ENCODE measurements around the gene TRMT2B. TPM values are rescaled to one million over a fixed set of nuclear protein-coding genes. Genes with fewer than 3 reads are reported as not detected.

The TRMT2B gene
- polyA plus RNA-seq, 1 donor from 2014 or later, result 6.8 TPM

DNA sequence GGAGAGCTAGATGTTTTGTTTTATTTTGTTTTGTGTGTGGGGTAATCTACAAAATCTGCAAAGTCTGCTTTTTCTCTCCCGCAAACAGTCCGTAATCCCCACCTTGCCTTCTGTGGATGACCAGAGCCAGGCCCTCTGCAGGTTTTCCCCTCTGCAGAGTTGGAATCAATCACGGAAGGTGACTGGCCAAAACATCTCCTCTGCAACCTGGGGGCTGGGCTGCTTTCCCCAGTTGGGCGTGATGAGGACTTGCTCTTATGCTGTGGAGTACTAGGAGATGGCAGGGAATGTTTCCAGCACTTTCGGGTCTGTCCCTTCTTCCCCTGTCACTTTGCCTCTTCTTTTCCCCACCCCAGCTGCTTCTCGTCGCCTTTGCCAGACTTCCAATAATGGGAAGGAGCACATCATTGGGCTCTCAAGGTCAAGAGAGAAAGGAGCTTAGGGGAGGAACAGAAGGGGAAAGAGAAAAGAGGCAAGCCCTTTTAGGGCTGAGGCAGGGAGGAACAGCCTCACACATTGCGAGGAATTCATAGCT, 27.9 kb upstream of the TRMT2B start:
- Histone ChIP-seq H3K27me3 (ENCODE audit: insufficient read depth, low read depth, low read length) (no peaks in the 10 kb centered on the region), H3K27ac (ENCODE audit: low read length) (peak overlapping the region; percentile 74), H3K4me2 (ENCODE audit: low read length) (no peak overlapping the region), H4K20me1 (ENCODE audit: insufficient read depth) (no peaks in the 10 kb centered on the region), H3K4me3 (ENCODE audit: low read length) (peak overlapping the region; percentile 82), H2AFZ (ENCODE audit: low read depth, low read length) (no peak overlapping the region), H3K36me3 (ENCODE audit: insufficient read depth, low read length) (no peaks in the 10 kb centered on the region), H3K79me2 (replicated peaks; ENCODE audit: insufficient read depth, low read length) (peaks cover 45% of the 10 kb centered on the region), H3F3A (ENCODE audit: insufficient read depth, low read length, poor library complexity, severe bottlenecking) (no peaks in the 10 kb centered on the region), H3K9ac (ENCODE audit: low read length) (peak overlapping the region; percentile 81), H3K9me2 (ENCODE audit: insufficient read depth, low read length) (no peaks in the 10 kb centered on the region), H3K9me3 (ENCODE audit: low read length) (no peaks in the 10 kb centered on the region)
- TF ChIP-seq, protein P1, sequence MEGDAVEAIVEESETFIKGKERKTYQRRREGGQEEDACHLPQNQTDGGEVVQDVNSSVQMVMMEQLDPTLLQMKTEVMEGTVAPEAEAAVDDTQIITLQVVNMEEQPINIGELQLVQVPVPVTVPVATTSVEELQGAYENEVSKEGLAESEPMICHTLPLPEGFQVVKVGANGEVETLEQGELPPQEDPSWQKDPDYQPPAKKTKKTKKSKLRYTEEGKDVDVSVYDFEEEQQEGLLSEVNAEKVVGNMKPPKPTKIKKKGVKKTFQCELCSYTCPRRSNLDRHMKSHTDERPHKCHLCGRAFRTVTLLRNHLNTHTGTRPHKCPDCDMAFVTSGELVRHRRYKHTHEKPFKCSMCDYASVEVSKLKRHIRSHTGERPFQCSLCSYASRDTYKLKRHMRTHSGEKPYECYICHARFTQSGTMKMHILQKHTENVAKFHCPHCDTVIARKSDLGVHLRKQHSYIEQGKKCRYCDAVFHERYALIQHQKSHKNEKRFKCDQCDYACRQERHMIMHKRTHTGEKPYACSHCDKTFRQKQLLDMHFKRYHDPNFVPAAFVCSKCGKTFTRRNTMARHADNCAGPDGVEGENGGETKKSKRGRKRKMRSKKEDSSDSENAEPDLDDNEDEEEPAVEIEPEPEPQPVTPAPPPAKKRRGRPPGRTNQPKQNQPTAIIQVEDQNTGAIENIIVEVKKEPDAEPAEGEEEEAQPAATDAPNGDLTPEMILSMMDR (IDR thresholded peaks at IDR 0.05; ENCODE audit: poor library complexity, severe bottlenecking), result no peak
- TF ChIP-seq POLR2AphosphoS5 (IDR thresholded peaks at IDR 0.05) (no peak), MXI1 (conservative IDR thresholded peaks at IDR 0.05; ENCODE audit: poor library complexity, severe bottlenecking) (no peak), RAD21 (conservative IDR thresholded peaks at IDR 0.05) (no peak), EP300 (conservative IDR thresholded peaks at IDR 0.05; ENCODE audit: poor library complexity, severe bottlenecking) (no peak), TAF1 (IDR thresholded peaks at IDR 0.05; ENCODE audit: low read depth) (no peak), SMC3 (conservative IDR thresholded peaks at IDR 0.05; ENCODE audit: poor library complexity) (no peak), EZH2 (IDR thresholded peaks at IDR 0.05; ENCODE audit: borderline replicate concordance, insufficient read depth, low read length, poor library complexity, severe bottlenecking) (no peak)
- TF ChIP-seq, protein P2, sequence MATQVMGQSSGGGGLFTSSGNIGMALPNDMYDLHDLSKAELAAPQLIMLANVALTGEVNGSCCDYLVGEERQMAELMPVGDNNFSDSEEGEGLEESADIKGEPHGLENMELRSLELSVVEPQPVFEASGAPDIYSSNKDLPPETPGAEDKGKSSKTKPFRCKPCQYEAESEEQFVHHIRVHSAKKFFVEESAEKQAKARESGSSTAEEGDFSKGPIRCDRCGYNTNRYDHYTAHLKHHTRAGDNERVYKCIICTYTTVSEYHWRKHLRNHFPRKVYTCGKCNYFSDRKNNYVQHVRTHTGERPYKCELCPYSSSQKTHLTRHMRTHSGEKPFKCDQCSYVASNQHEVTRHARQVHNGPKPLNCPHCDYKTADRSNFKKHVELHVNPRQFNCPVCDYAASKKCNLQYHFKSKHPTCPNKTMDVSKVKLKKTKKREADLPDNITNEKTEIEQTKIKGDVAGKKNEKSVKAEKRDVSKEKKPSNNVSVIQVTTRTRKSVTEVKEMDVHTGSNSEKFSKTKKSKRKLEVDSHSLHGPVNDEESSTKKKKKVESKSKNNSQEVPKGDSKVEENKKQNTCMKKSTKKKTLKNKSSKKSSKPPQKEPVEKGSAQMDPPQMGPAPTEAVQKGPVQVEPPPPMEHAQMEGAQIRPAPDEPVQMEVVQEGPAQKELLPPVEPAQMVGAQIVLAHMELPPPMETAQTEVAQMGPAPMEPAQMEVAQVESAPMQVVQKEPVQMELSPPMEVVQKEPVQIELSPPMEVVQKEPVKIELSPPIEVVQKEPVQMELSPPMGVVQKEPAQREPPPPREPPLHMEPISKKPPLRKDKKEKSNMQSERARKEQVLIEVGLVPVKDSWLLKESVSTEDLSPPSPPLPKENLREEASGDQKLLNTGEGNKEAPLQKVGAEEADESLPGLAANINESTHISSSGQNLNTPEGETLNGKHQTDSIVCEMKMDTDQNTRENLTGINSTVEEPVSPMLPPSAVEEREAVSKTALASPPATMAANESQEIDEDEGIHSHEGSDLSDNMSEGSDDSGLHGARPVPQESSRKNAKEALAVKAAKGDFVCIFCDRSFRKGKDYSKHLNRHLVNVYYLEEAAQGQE (IDR thresholded peaks at IDR 0.05; ENCODE audit: borderline replicate concordance), result no peak

DNA sequence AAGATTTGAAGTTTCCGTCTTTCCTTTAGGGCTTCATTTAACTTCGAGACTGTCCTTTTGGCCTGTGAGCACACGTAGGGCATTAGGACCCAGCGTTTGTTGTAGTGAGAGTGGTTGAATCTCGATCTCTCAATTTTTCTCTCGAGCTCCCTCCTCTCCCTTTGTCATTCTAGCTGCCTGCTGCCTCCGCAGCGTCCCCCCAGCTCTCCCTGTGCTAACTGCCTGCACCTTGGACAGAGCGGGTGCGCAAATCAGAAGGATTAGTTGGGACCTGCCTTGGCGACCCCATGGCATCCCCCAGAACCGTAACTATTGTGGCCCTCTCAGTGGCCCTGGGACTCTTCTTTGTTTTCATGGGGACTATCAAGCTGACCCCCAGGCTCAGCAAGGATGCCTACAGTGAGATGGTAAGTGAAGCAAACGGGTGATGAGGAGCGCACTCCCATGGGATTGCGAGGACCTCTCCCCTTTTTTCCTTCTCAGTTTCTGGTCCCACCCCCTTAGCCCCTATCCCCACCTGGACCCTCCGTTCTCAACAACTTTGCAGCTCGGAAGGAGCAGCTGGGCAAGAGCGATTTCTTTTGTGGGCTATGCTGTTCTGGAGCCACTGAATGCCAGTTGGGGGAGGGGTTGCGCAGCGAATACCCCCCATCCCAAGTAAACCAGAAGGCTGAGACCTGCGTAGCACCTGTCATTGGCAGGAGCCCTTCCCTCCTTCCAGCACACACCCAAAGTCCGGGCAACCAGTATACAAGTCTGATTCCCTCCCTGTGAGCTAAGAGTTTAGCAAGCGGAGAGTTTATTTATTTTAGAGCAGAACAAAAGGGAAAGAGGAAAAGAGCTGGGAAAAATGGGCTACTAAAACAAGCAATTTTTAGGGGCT, 27.0 kb upstream of the TRMT2B start, which contains the start of gene TMEM35A:
TMEM35A (plus strand) TSS at position 164 of the 883 bp plus-strand sequence; CDS start at position 288, 124 bp downstream.
- Histone ChIP-seq H4K20me1 (ENCODE audit: insufficient read depth) (no peaks in the 10 kb centered on the region), H3K9me3 (ENCODE audit: low read length) (no peaks in the 10 kb centered on the region), H3K9ac (ENCODE audit: low read length) (peak within 1 kb of the TSS; percentile 81), H3K27me3 (ENCODE audit: insufficient read depth, low read depth, low read length) (no peaks in the 10 kb centered on the region), H2AFZ (ENCODE audit: low read depth, low read length) (peak within 1 kb of the TSS; percentile 51), H3F3A (ENCODE audit: insufficient read depth, low read length, poor library complexity, severe bottlenecking) (no peaks in the 10 kb centered on the region), H3K27ac (ENCODE audit: low read length) (peak within 1 kb of the TSS; percentile 74), H3K79me2 (replicated peaks; ENCODE audit: insufficient read depth, low read length) (peaks cover 44% of the 10 kb centered on the region), H3K4me2 (ENCODE audit: low read length) (peak within 1 kb of the TSS; percentile 30), H3K36me3 (ENCODE audit: insufficient read depth, low read length) (no peaks in the 10 kb centered on the region), H3K4me3 (ENCODE audit: low read length) (peak within 1 kb of the TSS; percentile 82), H3K9me2 (ENCODE audit: insufficient read depth, low read length) (no peaks in the 10 kb centered on the region)
- TF ChIP-seq POLR2AphosphoS5 (IDR thresholded peaks at IDR 0.05) (peak; percentile 82), MXI1 (conservative IDR thresholded peaks at IDR 0.05; ENCODE audit: poor library complexity, severe bottlenecking) (peak; percentile 35), EZH2 (IDR thresholded peaks at IDR 0.05; ENCODE audit: borderline replicate concordance, insufficient read depth, low read length, poor library complexity, severe bottlenecking) (no peak), SMC3 (conservative IDR thresholded peaks at IDR 0.05; ENCODE audit: poor library complexity) (peak; percentile 38), TAF1 (IDR thresholded peaks at IDR 0.05; ENCODE audit: low read depth) (peak; percentile 47), EP300 (conservative IDR thresholded peaks at IDR 0.05; ENCODE audit: poor library complexity, severe bottlenecking) (no peak), RAD21 (conservative IDR thresholded peaks at IDR 0.05) (peak; percentile 37)
- TF ChIP-seq, protein P2 (IDR thresholded peaks at IDR 0.05; ENCODE audit: borderline replicate concordance), result peak; percentile 81
- TF ChIP-seq, protein P1 (IDR thresholded peaks at IDR 0.05; ENCODE audit: poor library complexity, severe bottlenecking), result no peak

All from neural cell (in vitro differentiated cells).